GM18520 (cell line): ENCODE results near the gene FAM193A.
A peak's percentile ranks its signal among the peaks of the same experiment; 100 is the strongest.
"Not testable (repeated sequence)": the region's sequence is repeated elsewhere in the genome, so short reads cannot be mapped to it uniquely, and the experiment has no call there.

Source experiments
- ATAC-seq: cut with Tn5 transposase; IDR thresholded peaks from one replicate; pipeline ENCODE4 v1.9.1; 2021; ENCODE audit not compliant: unreplicated experiment

Gene FAM193A

DNA sequence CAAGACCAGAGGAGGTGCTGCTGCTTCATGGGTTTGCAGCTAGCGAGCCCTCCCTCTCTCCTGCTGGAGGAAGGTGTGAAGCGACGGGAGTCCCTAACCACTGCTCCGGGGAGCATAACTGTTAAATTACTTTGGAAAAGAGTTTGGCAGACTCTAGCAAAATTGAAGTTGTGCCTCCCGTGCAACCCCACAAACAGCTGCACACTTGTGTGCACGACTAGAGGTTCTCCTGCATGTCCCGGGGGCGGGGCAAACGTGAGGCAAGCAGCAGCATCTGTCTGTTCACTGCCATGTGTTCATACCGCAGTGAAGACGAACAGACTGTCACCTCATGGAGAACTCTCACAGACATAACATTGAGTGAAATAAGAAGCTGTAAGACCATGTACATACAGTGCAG, 185.1 kb downstream of the FAM193A start:
- ATAC-seq = no peak

DNA sequence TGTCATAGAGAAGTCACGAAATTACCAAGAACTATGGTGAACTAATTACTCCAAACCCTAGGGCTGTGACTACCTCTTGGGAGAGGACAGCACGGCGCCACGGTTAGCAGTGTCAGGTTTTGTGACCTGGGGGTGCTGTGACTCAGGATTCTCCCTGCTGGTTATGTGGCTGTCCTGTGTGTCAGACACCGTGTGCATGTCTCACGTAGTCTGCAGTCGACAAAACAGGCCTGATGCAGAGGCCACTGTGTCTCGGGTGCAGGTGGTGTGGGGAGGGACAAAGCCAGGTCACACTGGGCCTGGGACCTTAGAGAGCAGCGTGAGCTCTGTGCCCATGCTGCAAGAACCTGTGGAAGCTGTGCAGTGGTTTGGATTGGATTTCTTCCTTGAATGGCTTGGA, 185.6 kb downstream of the FAM193A start:
- no peak for ATAC-seq

DNA sequence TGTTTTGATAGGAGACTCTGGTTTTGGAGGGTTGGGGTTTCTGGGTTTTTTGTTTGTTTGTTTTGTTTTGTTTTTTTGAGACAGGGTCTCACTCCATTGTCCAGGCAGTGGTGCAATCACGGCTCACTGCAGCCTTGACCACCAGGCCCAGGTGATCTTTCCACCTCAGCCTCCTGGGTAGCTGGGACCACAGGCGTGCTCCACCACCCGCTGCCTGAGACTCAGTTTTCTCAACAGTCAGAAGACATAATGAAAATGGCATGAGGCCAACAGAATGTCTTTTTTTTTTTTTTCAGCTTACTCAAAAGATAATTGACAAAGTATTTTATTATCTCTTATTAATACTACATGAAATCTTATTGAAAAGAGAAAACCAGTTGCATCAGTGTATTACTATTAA, 187.3 kb downstream of the FAM193A start:
- no peak for ATAC-seq

DNA sequence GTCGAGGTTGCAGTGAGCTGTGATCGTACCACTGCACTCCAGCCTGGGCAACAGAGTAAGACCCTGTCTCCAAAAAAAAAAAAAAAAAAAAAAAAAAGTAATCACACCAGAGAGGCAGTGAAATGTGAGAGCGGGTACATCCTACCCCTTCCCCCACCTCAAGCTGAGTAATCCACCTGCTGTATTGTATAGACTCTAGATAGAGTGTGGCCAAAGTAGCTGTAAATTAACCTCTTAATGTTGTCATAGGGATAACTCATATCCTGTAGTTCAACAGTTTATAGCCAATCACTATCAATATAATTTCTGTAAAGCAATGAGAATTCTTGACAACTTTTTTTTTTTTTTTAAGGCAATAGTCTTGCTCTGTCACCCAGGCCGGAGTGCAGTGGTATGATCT, 188.9 kb downstream of the FAM193A start:
- no peak for ATAC-seq

DNA sequence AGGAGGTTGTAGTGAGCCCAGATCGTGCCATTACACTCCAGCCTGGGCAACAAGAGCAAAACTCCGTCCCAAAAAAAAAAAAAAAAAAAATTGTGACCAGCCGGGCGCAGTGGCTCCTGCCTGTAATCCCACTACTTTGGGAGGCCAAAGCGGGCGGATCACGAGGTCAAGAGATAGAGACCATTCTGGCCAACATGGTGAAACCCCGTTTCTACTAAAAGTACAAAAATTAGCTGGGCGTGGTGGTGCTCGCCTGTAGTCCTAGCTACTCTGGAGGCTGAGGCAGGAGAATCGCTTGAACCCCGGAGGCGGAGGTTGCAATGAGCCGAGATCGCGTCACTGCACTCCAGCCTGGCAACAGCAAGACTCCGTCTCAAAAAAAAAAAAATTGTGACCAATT, 190.4 kb downstream of the FAM193A start:
- not testable (repeated sequence) for ATAC-seq

DNA sequence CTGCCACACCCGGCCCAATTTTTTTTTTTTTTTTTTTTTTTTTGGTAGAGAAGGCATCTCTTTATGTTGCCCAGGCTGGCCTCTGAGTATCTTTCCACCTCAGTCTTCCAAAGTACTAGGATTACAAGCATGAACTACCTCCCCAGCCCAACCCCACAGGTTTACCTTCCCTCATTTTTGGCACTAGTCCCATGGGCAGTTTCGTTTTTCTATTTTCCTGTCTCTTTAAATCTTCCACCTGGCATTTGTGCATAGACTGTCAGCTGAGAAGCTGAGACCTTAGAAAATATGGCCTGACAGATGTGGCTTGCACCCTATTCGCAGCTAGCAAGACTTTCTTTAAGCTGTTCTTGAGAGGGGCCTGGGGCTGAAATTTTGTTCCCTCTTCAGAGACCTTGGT, 191.8 kb downstream of the FAM193A start:
- no peak for ATAC-seq

DNA sequence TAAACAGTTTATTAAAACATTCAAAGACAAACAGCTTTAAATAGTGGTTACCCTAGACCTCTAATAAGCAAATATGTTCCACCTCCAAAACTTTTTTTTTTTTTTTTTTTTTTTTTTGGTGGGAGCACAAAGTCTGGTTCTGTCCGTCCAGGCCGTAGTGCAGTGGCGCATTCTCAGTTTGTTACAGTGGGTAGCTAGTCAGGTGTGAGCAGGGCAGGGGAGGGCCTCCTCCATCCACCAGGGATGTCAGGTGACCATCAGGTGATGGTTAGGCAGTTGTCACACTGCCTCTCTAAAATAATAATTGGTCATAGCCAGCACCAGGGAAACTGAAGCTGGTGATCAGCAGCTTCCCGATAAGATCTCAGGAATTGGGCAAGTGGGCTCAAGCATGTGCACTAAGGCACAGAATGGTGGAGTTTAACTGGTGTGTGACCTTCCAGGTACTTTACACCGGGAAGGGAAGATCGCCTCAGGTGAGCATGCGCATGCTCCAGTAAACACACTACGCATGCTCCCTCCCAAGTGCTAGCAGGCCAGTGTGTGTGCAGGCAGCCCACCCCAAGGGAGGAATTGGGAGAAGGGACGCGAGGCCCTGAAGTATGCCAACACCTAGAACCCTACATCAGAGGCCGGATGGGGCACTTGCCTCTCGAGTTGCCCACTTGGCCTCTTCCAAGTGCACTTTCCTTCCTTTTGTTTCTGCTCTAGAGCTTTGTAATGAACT, 192.5 kb downstream of the FAM193A start:
- no peak for ATAC-seq

DNA sequence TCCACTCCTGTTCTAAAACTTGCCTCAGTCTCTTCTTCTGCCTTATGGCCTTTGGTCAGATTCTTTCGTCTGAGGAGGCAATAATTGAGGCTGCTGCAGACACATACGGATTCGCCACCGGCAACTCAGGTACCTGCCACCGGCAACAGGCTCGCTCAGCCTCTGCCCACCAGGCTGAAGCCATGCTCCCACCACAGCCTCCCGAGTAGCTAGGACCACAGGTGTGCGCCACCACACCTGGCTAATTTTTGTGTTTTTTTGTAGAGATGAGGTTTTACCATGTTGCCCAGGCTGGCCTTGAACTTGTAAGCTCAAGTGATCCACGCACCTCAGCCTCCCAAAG, 193.1 kb downstream of the FAM193A start:
- ATAC-seq = no peak

DNA sequence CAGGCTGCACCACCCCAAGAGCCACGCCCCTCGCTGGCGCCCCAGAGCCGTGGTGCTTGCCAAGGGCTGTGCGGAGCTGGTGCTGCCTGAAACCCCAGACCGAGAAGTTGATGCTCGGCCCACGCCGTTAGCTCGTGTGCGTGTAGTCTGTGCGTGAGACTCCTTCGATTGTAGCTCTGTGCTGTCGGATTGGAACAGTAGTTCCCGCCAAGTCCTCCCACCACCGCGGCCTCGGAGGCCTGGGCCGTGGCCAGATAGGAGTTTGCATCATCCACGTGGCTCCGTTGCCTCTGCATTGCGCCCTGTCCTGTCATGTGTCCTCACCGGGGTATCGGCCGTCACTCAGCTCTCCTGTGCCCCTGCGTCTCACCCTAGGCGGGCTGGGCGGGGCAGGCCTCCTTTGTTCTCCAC, 195.5 kb downstream of the FAM193A start:
- no peak for ATAC-seq

DNA sequence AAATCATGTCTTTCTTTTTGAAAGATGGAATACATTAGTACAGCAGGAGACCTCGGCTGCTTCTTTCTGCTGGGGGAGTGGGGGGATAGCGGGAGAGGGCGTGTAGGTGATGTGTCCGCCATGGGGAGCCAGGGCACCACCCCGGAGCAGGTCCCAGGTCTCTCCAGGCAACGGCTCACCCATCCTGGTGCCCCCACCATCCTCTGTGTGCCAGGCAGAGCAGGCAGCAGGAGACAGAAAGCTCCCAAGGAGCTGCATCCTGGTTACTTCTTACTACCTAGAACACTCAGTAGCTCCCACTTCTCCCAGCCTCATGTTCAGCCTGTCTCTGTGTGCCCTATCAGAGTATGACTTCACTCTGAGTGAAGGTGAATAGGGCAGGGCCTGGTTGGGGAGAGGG, 196.1 kb downstream of the FAM193A start:
- no peak for ATAC-seq

DNA sequence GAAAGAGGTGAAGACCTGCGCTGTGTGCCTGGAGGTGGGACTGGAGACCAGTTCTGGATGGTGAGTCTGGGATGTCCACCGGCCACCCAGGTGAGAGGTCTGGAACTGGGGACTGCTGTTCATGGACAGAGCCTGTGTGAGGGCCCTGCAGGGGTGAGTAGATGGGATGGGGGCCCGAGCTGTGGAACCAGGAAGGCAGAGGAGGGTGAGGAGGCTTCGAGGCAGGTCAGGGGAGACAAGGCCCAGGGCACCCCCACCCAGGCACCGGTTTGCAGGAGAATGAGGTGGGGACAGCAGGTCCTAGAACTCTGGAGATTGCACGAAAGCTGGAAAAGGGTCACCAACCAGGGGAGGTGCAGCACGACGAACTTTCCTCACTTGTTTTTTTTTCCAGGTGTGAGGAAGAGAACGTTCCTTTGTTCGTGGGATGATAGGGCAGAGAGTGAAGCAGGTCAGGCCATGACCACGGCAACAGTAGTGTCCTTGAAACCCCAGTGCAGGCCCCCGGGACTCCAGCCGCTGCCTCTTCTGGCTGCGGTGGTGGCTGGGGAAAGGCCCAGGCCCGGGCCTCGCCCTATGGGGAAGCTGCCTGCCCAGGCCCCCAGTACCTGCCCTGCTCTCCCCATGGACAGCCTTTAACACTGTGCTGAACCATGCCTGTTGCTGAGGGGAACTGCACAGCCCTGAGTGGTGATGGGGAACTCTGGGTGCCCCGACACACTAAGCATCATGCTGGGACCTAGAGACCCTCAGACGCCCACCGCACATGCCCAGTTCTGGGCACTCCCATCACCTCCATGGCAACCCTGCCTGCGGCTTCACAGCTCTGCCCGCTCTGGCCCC, 196.8 kb downstream of the FAM193A start:
- no peak for ATAC-seq

DNA sequence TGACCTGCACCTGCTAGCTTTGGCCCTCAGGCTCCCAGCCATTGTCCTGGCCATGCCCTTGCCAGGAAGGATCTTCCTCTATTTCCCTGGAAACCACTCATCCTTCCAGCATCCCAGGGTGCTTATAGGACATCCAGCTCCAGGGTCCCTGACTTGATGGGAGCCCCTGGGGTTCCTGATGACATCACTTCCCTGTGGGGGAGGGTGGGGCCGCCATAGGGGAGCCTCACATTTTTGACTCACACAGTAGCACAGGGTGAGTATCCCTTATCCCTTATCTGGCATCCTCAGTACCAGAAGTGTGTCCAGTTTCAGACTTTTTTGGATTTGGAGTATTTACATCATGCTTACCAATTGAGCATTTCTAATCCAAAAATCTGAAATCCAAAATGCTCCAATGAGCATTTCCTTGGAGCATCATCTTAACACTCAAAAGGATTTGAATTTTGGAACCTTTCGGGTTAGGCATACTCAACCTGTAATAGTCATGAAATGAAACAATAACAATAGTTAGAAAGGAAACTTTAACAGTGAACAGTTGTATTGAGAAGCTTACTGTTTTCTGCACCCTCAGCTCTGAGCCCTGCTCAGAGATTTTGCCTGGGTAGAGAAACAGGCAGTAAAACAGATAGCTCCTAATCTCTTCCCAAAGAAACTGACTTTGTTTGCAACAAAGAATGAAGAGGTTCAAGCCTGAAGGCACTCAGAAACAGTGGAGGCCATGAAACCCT, 197.6 kb downstream of the FAM193A start:
- ATAC-seq = no peak

DNA sequence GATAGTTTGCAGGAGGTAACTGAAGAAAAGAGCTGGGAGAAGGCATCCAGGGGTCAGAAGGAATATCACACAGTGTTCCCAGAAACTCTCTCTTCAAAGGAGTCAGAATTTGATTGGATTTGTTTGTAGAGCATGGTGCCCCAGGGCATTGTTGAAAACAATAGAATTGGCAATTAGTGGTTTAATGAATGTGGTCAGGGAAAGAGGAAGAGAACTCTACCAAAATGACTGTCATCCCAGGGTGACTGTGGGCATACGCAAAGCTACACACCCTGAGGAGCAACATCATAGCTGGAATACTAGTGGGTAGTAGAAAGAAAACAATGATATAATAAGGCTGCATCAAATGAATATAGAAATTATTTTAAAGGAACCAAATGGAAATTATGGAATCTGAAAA, 198.2 kb downstream of the FAM193A start:
- peak; percentile 50 for ATAC-seq

DNA sequence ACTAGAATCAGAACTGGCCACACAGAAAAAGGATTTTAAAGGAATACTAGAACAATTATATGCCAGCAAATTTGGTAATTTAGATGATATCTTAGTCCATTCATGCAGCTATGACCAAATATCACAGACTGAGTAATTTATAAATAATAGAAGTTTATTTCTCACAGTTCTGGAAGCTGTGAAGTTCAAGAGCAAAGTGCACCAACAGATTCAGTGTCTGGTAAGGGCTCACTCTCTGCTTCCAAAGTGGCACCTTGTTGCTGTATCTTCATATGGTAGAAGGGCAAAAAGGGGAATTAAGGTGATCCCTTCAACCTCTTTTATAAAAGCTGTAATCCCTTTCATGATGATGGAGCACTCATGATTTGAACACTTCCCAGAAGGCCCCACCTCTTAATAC, 199.4 kb downstream of the FAM193A start:
- ATAC-seq = no peak

DNA sequence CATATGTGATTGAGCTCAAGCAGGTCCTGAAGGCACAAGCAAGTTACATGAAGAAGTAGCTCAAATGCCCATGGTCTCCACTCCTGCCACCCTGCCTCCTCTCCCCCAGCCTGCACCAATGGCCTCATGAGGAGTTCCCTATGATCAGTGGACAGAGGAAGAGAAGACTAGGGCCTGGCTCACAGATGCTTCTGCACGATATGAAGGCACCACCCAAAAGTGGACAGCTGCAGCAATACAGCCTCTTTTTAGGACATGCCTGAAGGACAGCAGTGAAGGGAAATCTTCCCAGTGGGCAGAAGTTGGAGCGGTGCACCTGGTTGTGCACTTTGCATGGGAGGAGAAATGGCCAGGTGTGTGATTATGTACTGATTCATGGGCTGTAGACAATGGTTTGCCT, 201.8 kb downstream of the FAM193A start:
- not testable (repeated sequence) for ATAC-seq

DNA sequence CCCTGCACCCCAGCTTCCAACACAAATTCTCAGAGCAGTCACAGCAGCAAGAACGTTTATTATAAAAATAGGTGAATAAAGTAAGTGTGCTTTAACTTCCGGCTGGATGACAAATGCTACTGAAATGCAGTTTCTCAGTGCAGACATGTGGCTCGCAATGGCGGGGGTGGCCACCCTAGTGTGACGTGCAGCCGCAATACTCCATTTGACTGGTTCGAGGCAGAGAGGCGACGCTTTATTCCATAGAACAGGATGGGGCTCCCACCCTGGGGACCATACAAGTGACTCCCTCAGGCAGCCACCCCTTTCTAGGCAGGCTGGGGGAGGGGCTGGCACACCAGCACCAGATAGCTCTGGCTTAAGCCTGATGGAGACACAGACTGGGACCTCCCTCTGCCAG, 205.2 kb downstream of the FAM193A start:
- ATAC-seq = no peak

DNA sequence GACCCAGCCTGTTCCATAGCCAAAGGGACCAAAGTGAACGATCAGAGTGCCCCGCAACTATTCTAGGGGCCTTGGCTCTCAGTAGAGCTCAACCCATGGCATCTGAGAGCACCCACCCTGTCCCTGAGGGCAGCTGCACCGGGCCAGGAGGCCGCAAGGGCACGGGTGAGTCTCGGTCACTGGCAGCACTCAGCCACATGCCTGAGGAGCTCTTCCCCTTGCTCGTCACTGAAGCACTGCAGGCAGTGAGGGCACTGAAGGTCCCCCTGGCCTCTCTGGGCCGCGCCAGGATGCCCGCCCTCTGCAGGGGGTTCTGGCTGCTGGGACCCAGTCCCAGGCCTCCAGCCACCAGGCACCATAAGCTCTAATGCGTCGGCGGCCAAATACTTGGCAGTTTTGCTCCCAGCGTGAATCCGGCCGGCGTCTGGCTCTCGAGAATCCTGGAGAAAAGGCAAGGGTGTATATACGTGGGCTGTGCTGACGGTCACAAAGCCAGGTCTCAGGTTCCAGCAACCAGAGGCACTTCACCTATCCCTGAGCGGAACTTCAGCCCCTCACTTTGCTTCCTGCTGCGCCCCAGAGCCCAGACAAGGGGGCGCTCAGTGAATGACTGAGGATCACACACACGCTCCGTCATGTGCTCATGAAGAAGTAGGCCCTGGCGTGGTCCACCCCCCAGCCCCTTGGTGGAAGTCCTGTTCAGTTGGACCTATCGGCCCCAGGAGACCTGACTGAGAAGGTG, 205.8 kb downstream of the FAM193A start:
- ATAC-seq = no peak

DNA sequence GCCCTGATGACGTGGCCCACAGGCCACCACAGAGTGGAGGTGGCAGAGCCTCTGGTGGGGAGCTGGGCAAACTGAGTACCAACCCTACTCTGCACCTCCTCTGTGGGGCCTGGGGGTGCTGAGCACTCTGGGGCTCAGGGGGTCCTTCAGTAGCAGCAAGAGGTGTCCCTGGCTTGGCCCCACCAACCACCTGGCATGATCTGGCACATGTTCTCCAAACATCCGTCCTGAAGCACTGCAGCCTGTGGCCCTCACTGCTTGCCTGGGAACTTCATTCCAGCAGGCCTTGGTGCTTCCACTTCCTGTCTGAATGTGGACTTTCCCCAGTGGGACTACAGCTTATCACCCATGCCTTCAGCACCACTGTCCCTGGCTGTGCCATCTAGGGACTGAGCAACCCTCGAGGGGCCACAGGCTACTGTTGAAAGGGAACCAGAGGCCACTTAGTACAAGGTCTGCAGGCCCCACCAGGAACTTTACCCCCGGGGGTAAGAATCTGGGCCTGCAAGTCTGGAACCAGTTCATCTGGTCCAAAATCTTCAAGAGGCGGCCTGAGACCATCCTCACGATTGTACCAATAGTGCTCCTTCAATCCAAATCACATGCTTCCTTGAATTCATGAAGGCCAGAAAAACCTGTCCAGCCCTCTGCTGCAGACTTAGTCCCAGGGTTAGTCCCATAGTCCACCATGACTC, 206.5 kb downstream of the FAM193A start:
- no peak for ATAC-seq

DNA sequence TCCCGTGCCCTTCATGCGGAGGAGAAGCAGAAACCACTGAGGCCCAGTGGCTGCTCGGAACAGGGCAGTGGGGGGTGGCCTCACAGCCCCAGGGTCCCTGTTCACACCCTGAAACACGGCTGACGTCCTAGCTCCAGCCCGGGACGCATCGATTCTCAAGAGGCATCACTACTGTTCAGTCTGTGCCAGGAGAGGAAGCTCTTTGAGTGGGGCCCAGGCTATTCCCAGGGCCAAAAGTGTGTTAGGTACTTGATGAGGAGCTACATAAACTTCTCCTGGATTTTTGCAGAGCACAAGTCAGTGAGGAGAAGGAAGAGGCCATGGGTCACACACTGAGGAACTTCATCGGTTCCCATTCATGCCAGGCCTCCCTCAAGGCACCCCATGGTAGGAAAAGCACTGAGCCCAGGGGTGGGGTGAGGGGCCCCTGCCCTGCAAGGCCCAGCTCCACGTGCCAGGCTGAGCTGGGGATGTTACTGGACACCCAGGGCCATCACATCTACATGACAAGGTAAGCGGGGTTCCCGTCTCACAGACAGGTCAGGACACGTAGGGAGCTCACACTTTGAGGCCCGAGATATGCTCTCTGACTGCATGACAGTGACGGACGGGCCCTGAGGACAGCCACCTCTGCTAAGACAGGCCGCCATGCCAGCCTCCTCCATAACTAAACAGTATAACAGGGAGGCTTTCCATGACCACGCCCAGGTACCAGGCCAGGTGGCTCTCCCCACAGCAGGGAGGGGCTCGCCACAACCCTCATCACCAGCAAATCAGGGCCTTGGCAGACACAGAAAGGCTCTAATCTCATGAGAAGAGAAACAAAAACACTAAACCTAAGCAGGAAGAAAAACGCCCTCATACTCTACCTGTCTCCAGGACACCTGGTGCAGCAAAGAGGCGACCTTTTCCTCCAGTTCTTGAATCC, 207.3 kb downstream of the FAM193A start:
- ATAC-seq = no peak
